DMS53 treated with DMSO at 0.1 percent for 48 hours (cell line): ENCODE measurements around the gene IQSEC1.

Experiments used
- DNase-seq: peaks from one replicate; lab custom pipeline; 2025; ENCODE audit not compliant: unreplicated experiment; lab: John Stamatoyannopoulos, UW

The IQSEC1 gene

GRCh38 chr3:13005301-13005700 is 67.9 kb downstream of the IQSEC1 start:
- DNase-seq = no peak

GRCh38 chr3:13004376-13004775 is 68.9 kb downstream of the IQSEC1 start:
- DNase-seq = no peak

- no peak for DNase-seq
Observed at GRCh38 chr3:13003608-13004007, 69.6 kb downstream of the IQSEC1 start.

- DNase-seq = no peak
Observed at GRCh38 chr3:13002398-13003124, 70.7 kb downstream of the IQSEC1 start.

GRCh38 chr3:12999147-13000140 is 73.8 kb downstream of the IQSEC1 start:
- DNase-seq = no peak

GRCh38 chr3:12998648-12999047 is 74.6 kb downstream of the IQSEC1 start:
- no peak for DNase-seq

GRCh38 chr3:12997387-12997786 is 75.8 kb downstream of the IQSEC1 start:
- no peak for DNase-seq

GRCh38 chr3:12996181-12996506 is 77.1 kb downstream of the IQSEC1 start:
- DNase-seq = no peak

GRCh38 chr3:12995389-12996180 is 77.6 kb downstream of the IQSEC1 start:
- DNase-seq = no peak

- DNase-seq = peak; percentile 20
Observed at GRCh38 chr3:12994607-12995388, 78.4 kb downstream of the IQSEC1 start.

- no peak for DNase-seq
Observed at GRCh38 chr3:12994357-12994606, 78.9 kb downstream of the IQSEC1 start.

GRCh38 chr3:12993517-12994356 is 79.5 kb downstream of the IQSEC1 start:
- no peak for DNase-seq

- no peak for DNase-seq
Observed at GRCh38 chr3:12992629-12993516, 80.4 kb downstream of the IQSEC1 start.

GRCh38 chr3:12991861-12992281 is 81.4 kb downstream of the IQSEC1 start:
- DNase-seq = no peak

GRCh38 chr3:12991481-12991837 is 81.8 kb downstream of the IQSEC1 start:
- no peak for DNase-seq

- no peak for DNase-seq
Observed at GRCh38 chr3:12990781-12991480, 82.3 kb downstream of the IQSEC1 start.

GRCh38 chr3:12990306-12990705 is 82.9 kb downstream of the IQSEC1 start:
- no peak for DNase-seq

GRCh38 chr3:12988728-12989454 is 84.3 kb downstream of the IQSEC1 start:
- DNase-seq = no peak
